CD4-positive, alpha-beta T cell treated with Interleukin-1 beta for 1 hour (primary cell): Measurements from ENCODE around the gene TRAF2.

Experiments used
- DNase-seq, 2 donors: peaks; one replicate each; pipeline ENCODE4 v3.0.0-alpha.2; 2020 to 2022

Gene TRAF2

DNA sequence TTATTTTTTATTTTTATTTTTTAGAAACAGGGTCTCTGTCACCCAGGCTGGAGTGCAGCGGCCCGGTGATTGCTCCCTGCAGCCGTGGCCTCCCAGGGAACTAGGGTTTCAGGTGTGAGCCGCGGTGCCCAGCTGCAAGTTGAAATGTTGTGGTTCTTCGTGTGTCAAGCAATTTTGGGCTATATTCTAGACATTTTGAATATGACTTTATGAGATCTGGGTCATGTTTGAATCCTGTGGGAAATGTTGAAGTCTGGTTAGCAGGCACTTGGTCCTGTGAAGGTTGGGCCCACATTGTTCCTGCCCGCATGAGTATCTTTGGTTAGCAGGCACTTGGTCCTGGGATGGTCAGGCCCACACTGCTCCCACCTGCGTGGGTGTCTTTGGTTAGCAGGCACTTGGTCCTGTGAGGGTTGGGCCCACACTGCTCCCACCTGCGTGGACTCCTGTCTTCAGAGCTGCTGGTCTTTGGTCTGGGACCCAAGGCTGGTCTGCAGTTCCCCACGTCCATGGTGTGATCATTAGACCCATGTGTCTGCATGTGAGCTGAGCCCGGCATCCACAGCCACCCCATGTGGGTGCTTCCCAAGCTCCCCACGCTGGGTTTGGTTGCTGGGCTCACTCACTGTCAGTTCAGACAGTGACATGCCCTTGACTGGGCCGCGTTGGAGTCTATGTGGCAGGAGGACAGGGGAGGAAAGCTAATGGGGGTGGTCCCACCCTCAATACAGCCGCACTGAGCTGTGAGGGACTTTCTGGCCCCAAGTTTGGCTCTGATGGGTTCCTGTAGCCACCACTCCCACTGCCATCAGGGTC, 51.1 kb downstream of the TRAF2 start:
- DNase-seq = no peak

DNA sequence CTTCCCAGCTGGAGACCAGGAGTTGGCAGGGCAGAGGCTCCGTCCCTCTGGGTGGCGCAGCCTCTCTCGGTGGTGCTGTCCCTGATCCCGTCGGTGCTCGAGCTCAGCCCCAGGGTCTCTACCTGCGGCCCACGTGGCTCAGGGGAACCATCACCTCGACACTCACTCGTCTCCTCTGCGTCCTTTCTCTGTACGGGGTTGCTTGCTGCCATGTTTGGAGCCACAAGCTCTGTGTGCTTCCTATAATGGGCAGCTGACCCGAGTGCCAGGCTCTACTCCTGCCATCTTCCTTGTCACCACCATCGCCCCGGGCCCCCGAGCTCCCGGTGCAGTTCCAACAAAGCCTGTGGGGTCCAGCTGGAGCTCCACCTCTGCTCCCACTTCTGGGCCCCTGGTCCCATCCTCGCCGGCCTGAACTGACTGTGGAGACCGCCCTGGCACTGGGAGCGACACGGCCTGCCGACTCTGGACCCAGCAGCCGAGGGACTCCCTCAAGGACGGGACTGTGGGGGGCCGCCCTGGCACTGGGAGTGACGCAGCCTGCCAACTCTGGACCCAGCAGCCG, 53.2 kb downstream of the TRAF2 start:
- DNase-seq = no peak

DNA sequence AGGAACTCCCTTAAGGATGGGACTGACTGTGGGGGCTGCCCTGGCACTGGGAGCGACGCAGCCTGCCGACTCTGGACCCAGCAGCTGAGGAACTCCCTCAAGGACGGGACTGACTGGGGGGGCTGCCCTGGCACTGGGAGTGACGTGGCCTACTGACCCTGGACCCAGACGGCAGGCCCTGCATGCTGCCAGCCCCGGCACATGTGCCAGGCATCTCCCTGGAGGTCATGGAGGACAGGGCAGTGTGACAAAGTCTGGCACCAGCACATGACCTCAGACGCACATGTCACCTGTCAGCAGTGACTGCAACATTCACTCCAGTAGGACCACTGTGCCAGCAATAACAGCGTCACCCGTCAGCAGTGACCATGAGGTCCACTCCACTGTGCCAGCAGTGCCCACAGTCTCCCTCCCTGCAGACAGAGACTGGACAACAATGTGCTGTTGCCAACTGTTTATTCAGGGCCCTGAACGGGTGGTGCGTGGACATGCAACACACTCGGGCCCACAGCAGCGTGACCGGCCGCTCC, 53.7 kb downstream of the TRAF2 start:
- DNase-seq = no peak

DNA sequence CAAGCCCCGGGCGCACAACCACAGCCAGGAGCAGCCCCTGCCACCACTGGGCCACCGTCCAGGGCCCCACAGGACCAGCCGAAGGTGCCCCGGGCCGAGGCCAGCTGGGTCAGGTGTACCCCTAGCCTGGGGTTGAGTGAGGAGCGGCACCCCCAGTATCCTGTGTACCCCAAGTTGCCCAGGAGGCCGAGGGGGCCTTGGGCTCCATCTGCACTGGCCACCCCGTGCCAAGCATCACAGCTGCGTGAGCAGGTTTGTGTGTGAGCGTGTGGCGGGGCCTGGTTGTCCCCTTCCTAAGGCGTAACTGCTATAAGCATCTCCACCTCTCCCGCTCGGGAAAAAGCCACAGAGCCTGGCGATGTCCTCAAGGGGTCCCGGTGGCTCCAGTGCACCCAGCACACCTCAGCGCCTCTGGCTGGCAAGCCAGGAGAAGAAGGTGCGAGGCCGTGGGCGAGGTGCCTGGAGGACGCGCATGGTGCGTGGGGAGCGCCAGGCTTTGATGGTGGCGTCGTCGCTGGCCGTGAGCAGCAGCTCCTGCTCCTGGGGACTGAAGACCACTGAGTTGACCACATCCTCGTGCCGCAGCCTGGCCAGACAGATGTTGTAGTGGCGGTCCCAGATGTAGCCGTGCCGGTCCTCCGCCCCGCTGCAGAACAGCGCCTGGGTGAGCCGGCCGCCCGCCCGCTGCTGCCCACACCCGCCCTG, 54.4 kb downstream of the TRAF2 start:
- no peak for DNase-seq

DNA sequence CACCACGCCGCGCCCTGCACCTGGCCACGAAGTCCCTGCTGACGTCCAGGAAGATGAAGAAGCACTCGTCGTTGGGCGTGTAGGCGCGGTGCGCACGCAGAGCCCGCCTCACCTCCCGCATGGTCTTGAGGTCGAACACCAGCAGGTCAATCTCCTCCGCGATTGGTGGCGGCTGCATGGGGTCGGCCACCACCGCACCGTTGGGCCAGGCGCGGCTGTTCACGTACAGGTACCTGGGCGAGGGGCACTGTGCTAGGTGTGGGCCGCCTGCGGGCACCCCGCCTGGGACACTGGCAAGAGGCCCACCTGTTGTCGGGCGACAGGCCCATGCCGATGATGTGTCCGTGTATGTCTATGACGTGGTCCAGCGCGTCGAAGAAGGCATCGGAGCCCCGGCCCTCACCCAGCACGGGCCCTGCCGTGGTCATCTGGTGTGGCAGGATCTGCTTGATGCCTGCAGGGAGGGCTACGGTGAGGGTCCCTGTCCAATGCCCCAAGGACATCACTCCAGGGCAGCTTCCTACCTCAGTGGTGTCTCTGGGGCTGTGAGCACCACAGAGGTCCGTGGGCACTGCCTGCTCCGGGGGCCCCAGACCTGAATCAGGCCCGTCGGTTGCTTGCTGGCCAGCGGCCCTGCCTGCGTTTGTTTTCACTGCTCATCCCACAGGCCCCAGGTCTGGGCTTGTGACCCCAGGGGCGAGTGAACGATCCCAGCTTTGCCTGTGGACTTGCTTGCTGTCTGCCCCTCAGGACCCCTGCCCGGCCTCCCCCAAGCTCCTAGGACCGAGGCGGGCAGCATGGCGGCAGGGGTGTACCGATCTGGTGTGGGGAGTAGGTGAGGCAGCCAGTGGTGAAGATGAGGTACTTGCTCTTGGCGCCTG, 55.2 kb downstream of the TRAF2 start:
- no peak for DNase-seq

DNA sequence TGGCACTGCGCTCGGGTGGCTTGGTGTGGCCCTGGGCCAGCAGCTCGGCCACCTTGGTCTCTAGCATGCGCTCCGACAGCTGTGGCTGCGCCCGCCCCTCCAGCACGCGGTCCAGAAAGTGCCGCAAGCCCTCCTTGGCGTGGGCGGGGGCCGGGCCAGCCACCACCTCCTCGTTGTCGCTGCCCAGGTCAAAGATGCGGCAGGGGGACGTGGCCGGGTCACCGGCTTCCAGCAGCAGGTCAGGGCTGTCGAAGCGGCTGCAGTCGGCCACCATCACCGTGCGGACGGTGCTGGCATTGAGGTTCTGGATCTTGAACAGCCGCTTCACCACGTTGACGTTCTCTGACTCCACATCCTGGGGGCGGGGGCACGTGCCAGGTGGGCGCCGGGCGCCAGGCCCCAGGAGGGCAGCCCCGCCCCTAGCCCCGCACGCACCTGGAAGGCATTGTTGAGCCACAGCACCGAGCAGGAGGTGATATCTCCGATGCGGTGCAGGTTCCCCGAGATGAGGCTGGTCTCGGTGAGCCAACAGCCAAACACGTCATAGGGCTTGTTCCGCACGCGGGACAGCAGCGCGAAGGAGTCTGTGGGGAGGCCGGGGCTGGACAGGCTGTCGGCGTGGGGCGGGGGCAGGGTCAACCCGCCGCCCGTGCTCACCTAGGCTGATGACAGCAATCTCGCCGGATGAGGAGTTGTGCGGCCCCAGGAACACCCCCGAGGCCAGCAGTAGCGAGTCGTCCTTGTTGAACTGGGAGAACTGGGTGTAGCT, 56.0 kb downstream of the TRAF2 start:
- no peak for DNase-seq

DNA sequence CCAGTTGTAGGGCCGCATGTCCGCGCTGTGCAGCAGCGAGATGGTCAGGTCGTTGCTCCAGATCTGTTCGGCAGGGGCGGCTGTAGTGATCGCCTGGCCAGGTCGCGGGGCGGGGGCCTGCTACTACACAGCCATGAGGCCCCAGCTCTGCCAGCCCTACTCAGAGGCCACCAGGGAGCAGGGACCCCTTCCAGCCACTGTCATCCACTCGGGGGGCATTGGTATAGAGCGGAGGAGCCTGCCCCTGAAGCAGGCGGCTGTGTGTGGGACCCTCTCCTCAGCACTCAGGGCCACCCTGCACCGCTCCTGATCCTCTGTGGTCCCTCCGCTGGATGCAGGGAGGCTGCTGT, 56.5 kb downstream of the TRAF2 start:
- no peak for DNase-seq

DNA sequence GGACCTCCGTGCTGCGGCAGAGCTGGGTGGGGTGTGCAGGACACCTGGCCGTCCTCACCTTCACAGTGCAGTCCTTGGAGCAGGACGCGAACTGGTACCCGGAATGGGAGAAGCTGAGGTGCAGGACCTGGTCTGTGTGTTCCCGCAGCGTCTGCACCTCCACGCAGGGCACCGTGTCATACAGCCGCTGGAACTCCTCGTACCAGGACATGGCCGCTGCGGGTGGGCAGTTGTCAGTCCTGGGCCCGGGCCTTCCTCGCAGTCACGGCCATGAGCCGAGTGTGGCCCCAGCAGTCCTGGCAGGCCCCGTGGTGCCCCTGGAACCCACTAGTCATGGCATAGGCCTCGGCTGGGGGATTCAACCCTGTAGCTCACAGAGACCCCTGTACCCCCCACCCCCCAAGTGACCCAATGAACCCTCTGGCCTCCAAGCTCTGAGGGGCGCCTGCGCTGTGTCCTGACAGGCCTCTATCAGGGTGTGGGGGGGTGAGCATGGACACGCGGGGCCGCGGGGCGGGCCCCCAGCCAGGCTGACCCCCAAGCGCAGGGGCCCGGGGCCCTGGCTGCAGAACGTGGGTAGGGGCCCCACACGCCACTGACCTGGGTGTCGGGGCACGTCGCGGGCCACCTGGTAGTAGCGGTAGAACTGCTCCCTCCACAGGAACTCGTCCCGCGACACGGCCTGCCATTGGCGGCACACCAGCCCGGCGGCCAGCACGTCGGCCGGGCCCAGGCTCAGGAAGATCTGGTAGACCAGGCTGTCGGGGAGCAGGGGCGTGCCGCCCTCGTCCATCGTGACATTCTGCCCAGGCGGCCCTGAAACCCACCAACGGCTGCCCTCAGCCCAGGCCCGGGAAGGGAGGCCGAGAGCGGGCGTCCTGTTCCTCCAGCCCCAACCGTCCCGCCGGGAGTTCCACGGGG, 57.2 kb downstream of the TRAF2 start:
- DNase-seq = peak; percentile 19 to 22

DNA sequence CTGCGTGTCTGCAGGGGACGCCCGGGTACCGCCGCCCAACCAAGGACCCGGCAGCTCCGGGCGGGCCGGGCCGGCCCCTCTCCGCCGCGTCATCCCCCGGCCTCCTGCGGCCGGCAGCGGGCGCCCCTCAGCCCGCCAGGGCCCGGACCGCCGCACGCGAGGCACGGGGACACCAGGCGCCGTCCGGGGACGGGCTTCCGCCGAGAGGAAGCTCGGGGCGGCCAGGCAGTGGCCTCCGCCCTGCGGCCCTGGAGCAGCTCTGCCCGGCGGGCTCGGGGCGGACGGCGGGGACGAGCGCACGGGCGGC, 57.8 kb downstream of the TRAF2 start:
- DNase-seq = no peak

DNA sequence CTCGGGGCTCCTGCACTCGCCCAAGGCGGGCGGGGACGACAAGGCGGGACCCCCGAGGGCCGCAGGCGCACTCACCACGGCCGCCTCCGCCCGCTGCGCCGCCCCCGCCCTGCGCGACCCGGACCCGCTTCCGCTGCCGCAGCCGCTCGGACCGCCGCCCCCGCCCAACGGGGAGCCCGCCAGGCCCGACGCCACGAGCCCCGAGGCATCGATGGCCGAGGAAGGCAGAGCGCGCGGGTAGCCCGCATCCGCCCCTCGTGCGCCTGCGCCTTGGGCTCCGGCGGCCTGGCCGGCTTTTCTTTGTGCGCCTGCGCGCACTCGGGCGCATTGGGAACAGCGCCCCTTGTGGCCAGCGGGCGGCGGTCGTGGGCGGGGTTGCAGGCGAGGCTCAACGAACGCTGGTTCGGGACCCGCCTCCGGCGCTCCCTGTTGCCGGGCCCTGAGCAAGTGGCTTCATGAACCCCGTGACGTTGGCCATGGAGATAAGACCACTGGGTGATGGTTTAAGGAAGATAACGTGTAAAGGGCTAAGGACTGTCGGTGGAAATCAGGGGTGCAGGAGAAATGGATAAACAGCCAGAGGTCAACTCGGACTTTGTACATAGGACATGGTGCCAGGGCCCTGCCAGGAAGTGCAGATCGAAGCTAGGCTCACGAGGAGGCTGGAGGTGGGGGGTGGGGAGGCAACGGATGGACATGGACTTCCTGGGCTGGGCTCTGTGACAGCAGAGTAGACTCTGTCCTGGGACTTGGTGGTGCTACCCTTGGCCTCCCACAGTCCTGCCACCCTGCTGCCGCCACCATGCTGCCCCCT, 58.4 kb downstream of the TRAF2 start, which contains the start of the genes C8G and FBXW5:
TSS of gene C8G (plus strand) at position 725 of the 814 bp plus-strand sequence. CDS start at position 803, 78 bp downstream.
TSS of gene FBXW5 (minus strand) at position 220 of the 814 bp plus-strand sequence. CDS start 655 bp downstream, outside the sequence.
- DNase-seq = peak; percentile 95

DNA sequence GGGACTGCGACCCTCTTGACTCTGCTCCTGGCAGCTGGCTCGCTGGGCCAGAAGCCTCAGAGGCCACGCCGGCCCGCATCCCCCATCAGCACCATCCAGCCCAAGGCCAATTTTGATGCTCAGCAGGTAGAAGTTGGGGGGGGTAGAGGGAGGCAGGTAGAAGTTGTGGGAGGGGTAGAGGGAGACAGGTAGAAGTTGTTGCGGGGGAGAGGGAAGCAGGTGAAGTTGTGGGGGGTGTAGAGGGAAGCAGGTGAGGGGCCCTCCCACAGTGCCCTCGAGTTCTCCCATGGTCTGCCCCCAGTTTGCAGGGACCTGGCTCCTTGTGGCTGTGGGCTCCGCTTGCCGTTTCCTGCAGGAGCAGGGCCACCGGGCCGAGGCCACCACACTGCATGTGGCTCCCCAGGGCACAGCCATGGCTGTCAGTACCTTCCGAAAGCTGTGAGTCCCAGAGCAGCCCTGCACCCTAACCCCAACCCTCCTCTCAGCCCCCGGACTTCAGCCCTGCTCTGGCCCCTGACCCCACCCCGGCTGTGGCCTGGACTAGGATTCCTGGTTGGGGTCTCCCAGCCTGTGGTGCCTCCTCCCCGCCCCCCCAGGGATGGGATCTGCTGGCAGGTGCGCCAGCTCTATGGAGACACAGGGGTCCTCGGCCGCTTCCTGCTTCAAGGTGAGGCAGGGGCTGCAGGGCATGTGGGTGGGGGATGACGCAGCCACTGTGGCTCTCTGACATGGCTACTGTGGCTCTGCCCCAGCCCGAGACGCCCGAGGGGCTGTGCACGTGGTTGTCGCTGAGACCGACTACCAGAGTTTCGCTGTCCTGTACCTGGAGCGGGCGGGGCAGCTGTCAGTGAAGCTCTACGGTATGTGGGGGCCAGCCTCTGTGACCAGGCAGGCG, 59.3 kb downstream of the TRAF2 start:
- DNase-seq = no peak

DNA sequence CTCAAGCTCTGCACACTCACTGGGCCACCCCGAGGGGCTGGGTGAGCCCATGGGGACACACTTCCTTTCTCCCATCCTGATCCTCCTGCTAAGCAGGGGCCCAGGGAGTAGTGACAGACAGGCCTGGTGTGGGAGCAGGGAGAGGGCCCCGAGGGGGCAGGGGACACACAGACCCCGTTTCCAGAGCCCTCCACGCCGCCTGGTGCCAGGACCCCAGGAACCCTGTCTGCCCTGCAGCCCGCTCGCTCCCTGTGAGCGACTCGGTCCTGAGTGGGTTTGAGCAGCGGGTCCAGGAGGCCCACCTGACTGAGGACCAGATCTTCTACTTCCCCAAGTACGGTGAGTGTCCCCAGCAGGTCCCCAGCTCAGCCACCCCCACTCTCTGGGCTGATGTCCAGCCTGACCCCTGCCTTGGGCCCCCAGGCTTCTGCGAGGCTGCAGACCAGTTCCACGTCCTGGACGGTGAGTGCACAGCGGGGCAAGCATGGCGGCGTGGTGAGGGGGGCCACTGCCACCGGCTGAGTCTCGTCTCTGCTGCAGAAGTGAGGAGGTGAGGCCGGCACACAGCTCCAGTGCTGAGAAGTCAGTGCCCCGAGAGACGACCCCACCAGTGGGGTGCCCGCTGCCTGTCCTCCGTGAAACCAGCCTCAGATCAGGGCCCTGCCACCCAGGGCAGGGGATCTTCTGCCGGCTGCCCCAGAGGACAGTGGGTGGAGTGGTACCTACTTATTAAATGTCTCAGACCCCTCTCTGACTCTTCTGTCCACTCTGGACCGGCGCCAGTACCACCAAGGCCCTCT, 60.1 kb downstream of the TRAF2 start:
- DNase-seq = no peak

DNA sequence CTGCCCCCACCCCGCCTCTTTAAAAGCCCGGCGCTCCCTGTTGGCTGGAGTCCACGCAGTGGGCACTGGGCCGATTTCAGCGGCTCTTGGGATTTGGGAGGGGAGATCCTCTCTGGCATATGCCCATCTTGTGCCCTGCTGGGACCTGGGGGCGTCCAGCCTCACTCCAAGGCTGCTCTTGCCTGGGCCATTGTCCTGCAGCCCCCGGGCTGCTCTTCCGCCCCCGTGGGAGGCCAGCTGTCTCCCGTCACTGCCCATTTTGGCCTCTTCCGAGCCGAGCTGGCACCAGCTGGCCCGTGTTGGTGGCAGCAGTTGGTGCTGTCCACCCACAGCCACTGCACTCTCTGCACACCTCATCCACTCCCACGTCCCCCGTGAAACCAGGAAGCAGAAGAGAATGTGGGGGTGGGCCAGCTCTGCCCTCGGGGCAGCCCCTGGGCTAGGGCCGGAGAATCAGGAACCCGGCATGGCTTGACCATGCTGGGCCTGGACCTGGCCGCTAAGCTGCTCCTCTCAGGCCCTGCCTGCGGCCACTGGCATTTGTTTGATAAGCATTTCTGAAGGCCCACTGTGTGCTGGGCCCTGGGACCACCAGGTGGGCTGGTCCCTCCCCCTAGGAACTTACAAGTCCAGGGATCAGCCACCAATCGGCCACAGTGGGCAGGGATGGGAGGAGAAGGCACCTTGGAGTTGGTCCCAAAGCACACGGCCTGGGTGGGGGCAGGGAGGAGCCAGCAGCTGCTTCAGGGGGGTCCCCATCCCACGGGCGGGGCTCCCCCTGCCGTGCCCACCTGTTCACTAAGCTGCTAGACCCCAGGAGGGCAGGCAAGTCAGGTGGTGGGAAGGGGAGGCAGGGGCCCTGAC, 60.9 kb downstream of the TRAF2 start:
- DNase-seq = no peak

DNA sequence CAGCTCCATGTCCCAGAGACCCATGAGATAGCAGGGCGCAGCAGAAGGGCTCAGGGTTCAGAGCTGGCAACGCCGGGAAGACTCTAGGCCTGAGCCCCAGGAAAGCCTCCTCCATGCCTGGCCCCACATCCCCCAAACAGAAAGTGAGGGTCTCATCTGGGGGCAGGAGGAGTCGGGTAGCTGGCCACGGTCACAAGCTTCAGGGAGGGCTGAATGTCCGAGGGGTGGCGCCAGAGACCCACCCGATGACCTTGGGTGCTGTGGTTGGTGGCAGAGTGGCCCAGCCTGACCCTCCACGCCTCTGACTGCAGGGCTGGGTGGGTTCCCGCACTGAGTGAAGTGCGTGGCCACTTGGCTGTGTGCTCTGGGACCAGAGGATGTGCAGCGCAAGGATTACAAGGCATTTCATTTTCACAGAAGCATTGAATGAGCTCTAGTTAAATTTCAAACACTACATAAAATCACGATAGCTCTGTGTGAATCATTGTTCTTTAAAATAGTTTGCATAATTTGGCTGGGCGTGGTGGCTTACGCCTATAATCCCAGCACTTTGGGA, 61.7 kb downstream of the TRAF2 start:
- peak; percentile 32 to 40 for DNase-seq

DNA sequence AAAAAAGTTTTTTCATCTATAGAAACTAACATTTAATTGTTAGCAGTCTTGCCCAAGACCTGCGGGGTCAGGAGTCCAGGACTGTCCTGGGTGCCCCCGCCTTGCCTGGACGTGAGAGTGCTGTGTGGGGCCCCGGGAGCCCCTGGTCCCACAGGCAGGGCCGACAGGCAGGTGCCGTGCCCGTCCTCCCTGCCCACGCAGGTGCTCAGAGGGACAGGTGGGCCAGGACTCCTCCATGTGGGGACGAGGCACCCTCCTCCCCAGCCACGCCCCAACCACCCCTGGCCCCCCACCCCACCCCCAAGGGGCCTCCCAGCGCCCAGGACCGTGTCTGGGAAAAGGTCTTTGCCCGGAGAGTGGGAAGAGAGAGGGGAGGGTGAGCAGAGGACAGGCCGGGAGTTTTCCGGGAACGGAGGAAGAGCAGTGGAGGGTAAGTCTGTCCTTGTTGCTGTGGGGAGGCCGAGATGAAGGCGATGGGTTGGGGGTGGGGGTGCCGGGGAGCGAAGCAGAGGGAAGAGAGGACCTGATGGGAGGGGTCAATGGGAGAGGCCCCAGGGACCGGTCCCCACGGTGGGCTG, 63.0 kb downstream of the TRAF2 start:
- DNase-seq = no peak
